GM19035 (cell line): ENCODE measurements around the gene CAMK2G.

Source experiments
- ATAC-seq: cut with Tn5 transposase; IDR thresholded peaks from one replicate; pipeline ENCODE4 v1.9.1; 2021; ENCODE audit not compliant: unreplicated experiment

CAMK2G gene

GRCh38 chr10:73814896-73815718 is 59.2 kb downstream of the CAMK2G start:
- no peak for ATAC-seq

DNA sequence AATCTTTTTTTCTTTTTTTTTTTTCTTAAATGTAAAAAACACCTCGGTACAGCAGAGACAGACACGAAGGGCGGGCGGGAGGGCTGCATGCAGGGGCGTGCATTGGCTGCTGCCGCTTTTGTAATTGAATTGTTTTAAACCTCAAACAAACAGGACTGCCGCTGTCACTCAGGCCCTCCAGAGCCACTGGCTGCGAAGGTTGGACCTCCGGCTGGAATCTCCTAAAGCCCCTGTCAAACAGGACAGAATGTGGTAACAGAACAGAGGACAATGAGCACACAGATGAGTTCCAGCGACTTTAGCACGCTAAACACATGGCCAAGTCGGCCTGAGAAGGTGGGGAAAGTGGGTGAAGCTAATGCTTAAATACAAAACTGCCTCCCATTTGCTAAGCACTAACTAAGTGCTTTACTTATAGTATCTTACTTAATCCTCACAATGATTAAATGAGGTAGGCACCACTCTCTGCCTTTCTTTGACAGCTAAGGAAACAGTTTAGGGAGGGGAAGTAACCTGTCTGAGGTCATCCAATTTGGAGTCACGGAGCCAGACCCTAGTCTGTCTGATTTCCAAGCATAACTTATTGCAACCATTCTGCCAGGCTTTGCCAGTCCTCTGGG is 60.0 kb downstream of the CAMK2G start:
- no peak for ATAC-seq

DNA sequence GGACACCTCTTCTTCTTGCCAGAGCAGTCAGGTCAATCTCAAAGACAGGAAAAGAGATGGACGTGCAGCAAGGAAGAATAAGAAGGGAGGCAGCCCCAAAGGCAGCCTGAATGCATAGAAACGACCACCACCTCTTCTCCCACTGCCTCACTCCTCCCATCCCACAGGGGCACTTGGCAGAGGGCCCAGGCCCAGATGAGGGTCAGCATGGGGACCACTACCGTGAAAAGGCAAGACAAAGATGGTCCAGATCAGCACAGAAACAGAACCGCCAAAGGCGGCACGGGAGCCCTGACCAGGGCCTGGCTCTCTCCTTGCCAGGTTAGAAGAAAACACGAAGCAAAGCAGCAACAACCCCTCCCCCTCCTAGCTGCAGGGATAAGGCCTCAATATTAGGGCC is 61.0 kb downstream of the CAMK2G start:
- ATAC-seq = no peak

- ATAC-seq = no peak
These were observed 61.7 kb downstream of the CAMK2G start for GRCh38 chr10:73812657-73813056.

DNA sequence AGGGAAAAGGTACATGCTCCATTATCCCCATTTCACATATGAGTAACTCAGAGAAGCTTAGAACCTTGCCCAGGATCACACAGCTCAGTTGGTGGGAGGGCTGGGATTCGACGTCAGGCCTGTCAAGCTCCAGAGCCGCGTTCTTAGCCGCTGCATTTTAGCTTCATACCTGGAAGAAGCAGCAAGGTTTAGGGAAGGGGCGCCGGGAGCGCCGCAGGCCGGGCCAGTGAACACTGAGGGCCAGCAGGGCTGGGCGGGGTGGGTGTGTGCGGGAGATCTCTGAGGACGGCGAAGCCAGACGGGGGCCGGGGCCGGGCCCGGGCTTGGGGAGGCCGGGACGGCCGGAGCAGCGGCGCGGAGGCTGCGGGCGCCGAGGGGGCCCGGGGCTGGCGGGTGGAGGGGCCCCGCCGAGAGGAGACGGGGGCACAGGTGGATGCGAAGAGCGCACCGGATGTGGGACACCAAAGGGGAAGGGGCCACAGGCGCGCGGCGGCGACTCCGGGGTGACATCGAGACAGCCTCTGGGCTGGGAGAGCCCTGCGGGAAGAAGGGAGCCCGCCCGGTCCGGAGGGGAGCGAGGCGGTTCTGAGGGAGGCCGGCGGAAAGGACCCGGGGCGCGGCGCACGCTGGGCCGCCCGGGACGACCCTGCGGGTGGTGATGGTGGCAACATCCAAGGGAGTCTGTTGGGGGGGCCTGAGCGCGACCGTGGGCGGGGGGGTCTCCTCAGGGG is 63.5 kb downstream of the CAMK2G start:
- peak; percentile 32 for ATAC-seq

DNA sequence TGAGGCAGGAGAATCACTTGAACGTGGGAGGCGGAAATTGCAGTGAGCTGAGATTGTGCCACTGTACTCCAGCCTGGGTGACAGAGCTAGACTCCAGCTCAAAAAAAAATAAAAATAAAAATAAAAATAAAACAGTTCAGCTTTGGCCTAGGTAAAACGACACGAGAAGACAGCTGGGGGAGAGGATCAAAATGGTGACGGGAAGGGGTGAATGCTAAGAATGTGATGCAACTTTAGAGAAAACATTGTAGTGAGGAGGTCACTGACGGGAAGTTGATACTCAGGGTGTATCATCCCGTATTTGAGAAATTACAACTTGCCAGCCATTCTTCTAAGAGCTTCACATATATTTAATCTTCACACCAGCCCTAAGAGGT is 64.0 kb downstream of the CAMK2G start:
- ATAC-seq = no peak

GRCh38 chr10:73809061-73809818 is 65.1 kb downstream of the CAMK2G start:
- no peak for ATAC-seq

GRCh38 chr10:73808021-73808815 is 66.1 kb downstream of the CAMK2G start:
- no peak for ATAC-seq

DNA sequence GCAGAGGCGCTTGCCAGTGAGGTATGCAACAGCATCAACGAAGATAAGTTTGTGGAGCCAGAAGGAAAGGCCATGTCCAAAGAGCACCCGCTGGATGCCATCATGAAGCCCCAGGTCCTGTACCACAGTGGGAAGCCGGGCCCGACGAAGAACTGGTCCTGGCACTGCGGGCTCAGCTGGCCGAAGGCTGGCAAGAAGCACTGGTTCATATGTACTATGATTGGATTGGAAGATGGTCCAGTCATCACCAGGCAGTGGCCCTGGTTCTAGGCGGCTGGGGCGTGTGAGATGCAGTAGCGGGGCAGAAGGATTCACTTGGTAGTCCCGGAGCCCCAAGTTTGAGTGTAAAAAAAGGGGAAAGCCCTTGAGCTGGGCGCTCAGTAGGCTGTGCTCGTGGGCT is 66.9 kb downstream of the CAMK2G start:
- no peak for ATAC-seq

GRCh38 chr10:73806176-73806950 is 68.0 kb downstream of the CAMK2G start:
- no peak for ATAC-seq

- peak; percentile 68 for ATAC-seq
These were observed 70.6 kb downstream of the CAMK2G start for GRCh38 chr10:73803680-73804286.

- no peak for ATAC-seq
These were observed 71.9 kb downstream of the CAMK2G start for GRCh38 chr10:73802276-73802991.

DNA sequence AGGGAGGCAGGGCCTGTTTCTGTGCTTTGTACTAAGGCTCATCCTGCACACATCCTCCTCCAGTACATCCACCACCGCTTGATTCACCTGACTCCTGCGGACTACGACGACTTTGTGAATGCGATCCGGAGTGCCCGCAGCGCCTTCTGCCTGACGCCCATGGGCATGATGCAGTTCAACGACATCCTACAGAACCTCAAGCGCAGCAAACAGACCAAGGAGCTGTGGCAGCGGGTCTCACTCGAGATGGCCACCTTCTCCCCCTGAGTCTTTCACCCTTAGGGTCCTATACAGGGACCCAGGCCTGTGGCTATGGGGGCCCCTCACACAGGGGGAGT is 73.1 kb downstream of the CAMK2G start:
- no peak for ATAC-seq

- no peak for ATAC-seq
These were observed 73.6 kb downstream of the CAMK2G start for GRCh38 chr10:73800560-73801252.

DNA sequence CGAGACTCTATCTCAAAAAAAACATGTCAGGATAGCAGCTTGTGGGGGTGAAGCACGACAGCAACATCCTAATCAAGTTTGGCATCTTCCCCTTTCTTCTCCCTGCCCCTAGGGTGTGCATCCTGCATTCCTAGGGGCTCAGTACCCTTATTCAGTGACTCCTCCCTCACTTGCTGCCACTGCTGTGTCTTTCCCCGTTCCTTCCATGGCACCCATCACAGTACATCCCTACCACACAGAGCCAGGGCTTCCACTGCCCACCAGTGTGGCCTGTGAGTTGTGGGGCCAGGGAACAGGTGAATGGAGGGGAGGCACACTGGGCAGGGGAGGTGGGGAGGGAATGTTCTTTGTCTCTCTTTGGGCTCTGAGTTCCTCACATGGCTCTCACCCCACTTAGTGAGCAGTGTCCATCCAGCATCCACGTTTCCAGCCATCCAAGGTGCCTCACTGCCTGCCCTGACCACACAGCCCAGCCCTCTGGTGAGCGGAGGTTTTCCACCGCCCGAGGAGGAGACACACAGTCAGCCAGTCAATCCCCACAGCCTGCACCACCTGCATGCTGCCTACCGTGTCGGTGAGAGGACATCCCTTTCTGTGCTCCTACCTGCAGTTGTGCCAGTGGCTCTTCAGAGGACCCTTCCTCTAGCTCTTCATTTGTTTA is 74.3 kb downstream of the CAMK2G start:
- no peak for ATAC-seq

- no peak for ATAC-seq
These were observed 75.3 kb downstream of the CAMK2G start for GRCh38 chr10:73798927-73799560.

DNA sequence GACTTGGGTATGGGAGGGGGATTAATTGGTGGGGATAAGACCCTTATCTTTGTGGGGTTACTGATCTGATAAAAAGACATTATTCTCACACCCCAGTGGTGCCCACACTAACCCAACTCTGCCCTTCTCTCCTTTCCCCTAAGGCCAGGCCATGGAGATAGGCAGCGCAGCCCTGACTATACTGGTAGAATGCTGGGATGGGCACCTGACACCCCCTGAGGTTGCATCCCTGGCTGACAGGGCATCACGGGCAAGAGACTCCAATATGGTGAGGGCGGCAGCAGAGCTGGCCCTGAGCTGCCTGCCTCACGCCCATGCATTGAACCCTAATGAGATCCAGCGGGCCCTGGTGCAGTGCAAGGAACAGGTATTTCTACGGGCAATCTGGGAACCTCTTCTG is 76.3 kb downstream of the CAMK2G start:
- ATAC-seq = no peak
